Bronchus fibroblast of lung (primary cell): ENCODE measurements around the gene SLAMF1. TPM values are rescaled to one million over a fixed set of nuclear protein-coding genes. Genes with fewer than 3 reads are reported as not detected.

Source experiments
- total RNA-seq: library from RNA; depleted of rRNA; stranded (reverse); fragments of >200 nt; gene quantifications from 2 replicates; pipeline ENCODE4 v1.2.3, GENCODE V29; 2015

Gene SLAMF1
- not detected in 2 replicates for total RNA-seq

GRCh38 chr1:160646711-160647328 is at the start of gene SLAMF1:
Gene SLAMF1, minus strand, starts transcription at chr1:160647044. Its CDS starts 99 bp downstream, at chr1:160646945.

GRCh38 chr1:160579216-160579701 is 67.6 kb downstream of the SLAMF1 start, which contains the start of gene CD84:
Gene CD84, minus strand, starts transcription at chr1:160579496. Its CDS starts 59 bp downstream, at chr1:160579437.

Other genes with a start within 250 kb of the SLAMF1 start
- 0.89 and 1.0 TPM in 2 replicates for gene VANGL2, start 246.5 kb downstream of the SLAMF1 start, total RNA-seq
- not detected in 2 replicates for gene SLAMF6, start 123.8 kb downstream of the SLAMF1 start, total RNA-seq
- gene CD84, start 67.5 kb downstream of the SLAMF1 start, total RNA-seq: not detected in 2 replicates
- gene CD48, start 64.8 kb upstream of the SLAMF1 start, total RNA-seq: not detected in 2 replicates
- gene SLAMF7, start 92.2 kb upstream of the SLAMF1 start, total RNA-seq: not detected in 2 replicates
- not detected in 2 replicates for gene LY9, start 149.1 kb upstream of the SLAMF1 start, total RNA-seq
- not detected in 2 replicates for gene CD244, start 215.8 kb upstream of the SLAMF1 start, total RNA-seq
- gene ITLN1, start 238.1 kb upstream of the SLAMF1 start, total RNA-seq: not detected in 2 replicates